Trophoblast cell (in vitro differentiated cells and primary cell): ENCODE results near the gene ETV3L.
A peak's percentile ranks its signal among the peaks of the same experiment; 100 is the strongest.

Source experiments
- DNase-seq, 2 donors: peaks; one replicate each; pipeline ENCODE4 v3.0.0-alpha.2; 2016
- H2AFZ ChIP-seq: 2 replicates; pipeline ENCODE4 v1.6.1; 2013; ENCODE audit warnings: low read length, moderate library complexity, mild to moderate bottlenecking; ENCODE audit not compliant: insufficient read depth, poor library complexity
- H2AK5ac ChIP-seq: 2 replicates; pipeline ENCODE4 v1.6.1; 2013; ENCODE audit warnings: mild to moderate bottlenecking, low read length
- H2BK120ac ChIP-seq: 2 replicates; pipeline ENCODE4 v1.6.1; 2013; ENCODE audit warnings: low read length, mild to moderate bottlenecking, moderate library complexity; ENCODE audit not compliant: insufficient read depth, poor library complexity
- H2BK12ac ChIP-seq: 2 replicates; pipeline ENCODE4 v1.6.1; 2013; ENCODE audit warnings: mild to moderate bottlenecking, low read length, moderate library complexity
- H2BK5ac ChIP-seq: 2 replicates; pipeline ENCODE4 v1.6.1; 2013; ENCODE audit warnings: low read length, low read depth, moderate library complexity, mild to moderate bottlenecking; ENCODE audit not compliant: poor library complexity
- H3K14ac ChIP-seq: 2 replicates; pipeline ENCODE4 v1.6.1; 2013; ENCODE audit warnings: mild to moderate bottlenecking, low read length
- H3K18ac ChIP-seq: 2 replicates; pipeline ENCODE4 v1.6.1; 2013; ENCODE audit warnings: mild to moderate bottlenecking, low read length
- H3K23ac ChIP-seq: 2 replicates; pipeline ENCODE4 v1.6.1; 2013; ENCODE audit warnings: low read length
- H3K27ac ChIP-seq: 2 replicates; pipeline ENCODE4 v1.5.1; 2013; ENCODE audit warnings: low read depth, mild to moderate bottlenecking, inconsistent platforms, low read length, moderate library complexity
- H3K27me3 ChIP-seq: 2 replicates; pipeline ENCODE4 v1.6.1; 2013; ENCODE audit warnings: inconsistent platforms, mild to moderate bottlenecking, low read length, moderate library complexity; ENCODE audit not compliant: insufficient read depth
- H3K36me3 ChIP-seq, 2 experiments: 1 replicate in 1 of 2; 2 replicates in 1 of 2; pipeline ENCODE4 v1.6.1; 2013; ENCODE audit warnings: low read length in 2 of 2, mild to moderate bottlenecking in 2 of 2, moderate library complexity in 1 of 2; ENCODE audit not compliant: insufficient read depth in 2 of 2, control insufficient read depth in 1 of 2
- H3K4ac ChIP-seq: 2 replicates; pipeline ENCODE4 v1.6.1; 2013; ENCODE audit warnings: low read depth, mild to moderate bottlenecking, low read length, moderate library complexity
- H3K4me1 ChIP-seq, 2 experiments: 1 replicate in 1 of 2; 2 replicates in 1 of 2; pipeline ENCODE4 v1.6.1; 2013; ENCODE audit warnings: low read length in 2 of 2, mild to moderate bottlenecking in 2 of 2, moderate library complexity in 1 of 2; ENCODE audit not compliant: insufficient read depth in 2 of 2, control insufficient read depth in 1 of 2
- H3K4me2 ChIP-seq: 2 replicates; pipeline ENCODE4 v1.6.1; 2013; ENCODE audit warnings: inconsistent platforms, mild to moderate bottlenecking, low read length, moderate library complexity
- H3K4me3 ChIP-seq: 2 replicates; pipeline ENCODE4 v1.5.1; 2013; ENCODE audit warnings: mild to moderate bottlenecking, low read depth, low read length, inconsistent platforms
- H3K79me1 ChIP-seq: one replicate; pipeline ENCODE4 v1.6.1; 2013; ENCODE audit warnings: low read length
- H3K79me2 ChIP-seq: 2 replicates; pipeline ENCODE4 v1.6.1; 2013; ENCODE audit warnings: low read length, mild to moderate bottlenecking; ENCODE audit not compliant: control insufficient read depth, insufficient read depth, poor library complexity
- H3K9ac ChIP-seq: 2 replicates; pipeline ENCODE4 v1.6.1; 2013; ENCODE audit warnings: mild to moderate bottlenecking, low read length
- H3K9me3 ChIP-seq: 2 replicates; pipeline ENCODE4 v1.6.1; 2013; ENCODE audit warnings: low read depth, mild to moderate bottlenecking, control low read depth, inconsistent platforms, low read length; ENCODE audit not compliant: insufficient read depth
- H4K12ac ChIP-seq: 2 replicates; pipeline ENCODE4 v1.6.1; 2013; ENCODE audit warnings: low read depth, mild to moderate bottlenecking, low read length, moderate library complexity
- H4K8ac ChIP-seq: 2 replicates; pipeline ENCODE4 v1.6.1; 2013; ENCODE audit warnings: low read depth, mild to moderate bottlenecking, low read length, moderate library complexity
- H4K91ac ChIP-seq: one replicate; pipeline ENCODE4 v1.6.1; 2013; ENCODE audit warnings: low read depth, mild to moderate bottlenecking, low read length, moderate library complexity
- WGBS: extraction: QIAGEN DNeasy Blood & Tissue Kit; methylation state at CpG from one replicate; pipeline ENCODE4 v1.1.7; 2013; ENCODE audit warnings: missing lambda C conversion rate; ENCODE audit not compliant: insufficient read length, insufficient coverage; ENCODE audit errors: extremely low coverage; 5-methylcytosine and 5-hydroxymethylcytosine counted together

The ETV3L gene

DNA sequence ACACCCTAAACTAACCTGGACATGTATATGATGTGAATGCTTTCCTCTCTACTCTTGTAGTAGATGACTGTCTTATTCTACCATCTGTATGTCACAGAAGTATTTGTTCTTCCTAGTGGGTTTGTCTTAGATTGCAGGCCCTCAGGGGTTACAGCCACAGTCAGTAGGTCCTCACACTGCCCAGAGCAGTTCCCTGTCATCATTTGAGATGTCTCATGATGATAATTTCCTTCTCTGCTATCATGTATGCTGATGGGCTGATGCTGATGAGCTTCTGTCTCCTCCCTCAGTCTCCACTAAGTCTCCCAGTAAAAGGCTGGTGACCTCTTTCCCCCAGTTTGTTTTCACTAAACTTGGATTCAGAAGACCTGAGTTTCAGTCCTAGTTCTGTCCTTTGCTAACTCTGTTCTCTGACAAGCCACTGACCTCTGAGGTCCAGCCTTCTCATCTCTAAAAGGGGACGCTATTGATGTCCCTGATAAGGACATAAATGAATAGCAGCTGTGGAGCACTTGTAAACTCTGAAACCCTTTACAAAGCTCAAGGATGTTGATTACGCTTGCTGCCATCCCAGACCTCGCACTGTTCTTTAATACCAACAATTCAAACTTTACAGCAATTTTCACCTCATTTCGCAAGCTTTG, 41.7 kb upstream of the ETV3L start:
- no peak overlapping the region for H3K18ac ChIP-seq
- H3K4me3 ChIP-seq = no peak overlapping the region
- no peak overlapping the region for H4K8ac ChIP-seq
- no peak overlapping the region for H3K9ac ChIP-seq
- H3K4me1 ChIP-seq = peaks cover 2 to 5% of the 10 kb centered on the region in 2 experiments
- H4K91ac ChIP-seq = no peak overlapping the region
- WGBS = no CpG with 5 or more reads among the region's 4 CpGs
- H3K79me1 ChIP-seq = peaks cover 14% of the 10 kb centered on the region
- no peak overlapping the region for H3K27ac ChIP-seq
- H3K4ac ChIP-seq = no peak overlapping the region
- no peak overlapping the region for H2AFZ ChIP-seq
- H3K36me3 ChIP-seq = no peaks in the 10 kb centered on the region
- DNase-seq = peak; percentile 38 to 42
- H3K14ac ChIP-seq = no peak overlapping the region
- no peak overlapping the region for H4K12ac ChIP-seq
- no peak overlapping the region for H3K23ac ChIP-seq
- H2BK120ac ChIP-seq = no peak overlapping the region
- H2AK5ac ChIP-seq = no peak overlapping the region
- no peak overlapping the region for H2BK12ac ChIP-seq
- no peaks in the 10 kb centered on the region for H3K27me3 ChIP-seq
- no peaks in the 10 kb centered on the region for H3K9me3 ChIP-seq
- no peak overlapping the region for H2BK5ac ChIP-seq
- no peak overlapping the region for H3K4me2 ChIP-seq
- peaks cover 15% of the 10 kb centered on the region for H3K79me2 ChIP-seq

DNA sequence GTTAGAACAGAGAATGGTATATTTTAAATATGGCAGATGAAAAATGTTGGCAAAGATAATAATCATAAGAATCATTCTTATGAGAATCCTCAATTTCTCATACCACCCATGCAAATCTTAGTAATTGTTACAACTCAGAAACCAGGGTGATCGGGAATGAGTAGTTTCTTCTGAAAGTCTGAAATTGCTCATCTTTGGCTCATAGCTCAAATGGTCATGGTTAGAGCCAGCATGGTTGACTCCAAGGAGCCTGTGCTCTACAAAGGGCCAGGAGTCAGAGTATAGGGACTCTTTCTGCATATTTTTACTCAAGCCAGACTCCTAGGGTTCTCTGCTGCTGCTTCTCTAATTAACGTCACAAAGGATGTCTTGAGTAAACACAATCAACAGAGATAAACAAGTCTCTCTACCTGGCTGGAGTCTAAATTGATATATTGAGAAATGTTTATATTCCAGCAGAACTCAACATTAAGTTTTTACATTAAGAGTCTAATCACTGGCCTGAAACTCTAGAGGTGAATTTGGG, 40.5 kb upstream of the ETV3L start:
- Histone ChIP-seq H3K4me2 (no peak overlapping the region), H3K27me3 (no peaks in the 10 kb centered on the region), H2BK120ac (no peak overlapping the region), H4K91ac (no peak overlapping the region), H3K9ac (no peak overlapping the region), H3K4me3 (no peak overlapping the region), H2AFZ (no peak overlapping the region), H3K79me2 (peaks cover 15% of the 10 kb centered on the region), H3K36me3 (peaks cover 0 to 7% of the 10 kb centered on the region in 2 experiments), H4K8ac (no peak overlapping the region), H3K18ac (no peak overlapping the region), H3K23ac (no peak overlapping the region), H2BK5ac (no peak overlapping the region), H3K79me1 (peaks cover 14% of the 10 kb centered on the region), H3K9me3 (no peaks in the 10 kb centered on the region), H3K27ac (no peak overlapping the region), H3K14ac (no peak overlapping the region), H2BK12ac (no peak overlapping the region), H4K12ac (no peak overlapping the region), H3K4me1 (peaks cover 8 to 14% of the 10 kb centered on the region in 2 experiments), H2AK5ac (no peak overlapping the region), H3K4ac (no peak overlapping the region)
- no CpG with 5 or more reads among the region's 2 CpGs for WGBS
- no peak for DNase-seq

DNA sequence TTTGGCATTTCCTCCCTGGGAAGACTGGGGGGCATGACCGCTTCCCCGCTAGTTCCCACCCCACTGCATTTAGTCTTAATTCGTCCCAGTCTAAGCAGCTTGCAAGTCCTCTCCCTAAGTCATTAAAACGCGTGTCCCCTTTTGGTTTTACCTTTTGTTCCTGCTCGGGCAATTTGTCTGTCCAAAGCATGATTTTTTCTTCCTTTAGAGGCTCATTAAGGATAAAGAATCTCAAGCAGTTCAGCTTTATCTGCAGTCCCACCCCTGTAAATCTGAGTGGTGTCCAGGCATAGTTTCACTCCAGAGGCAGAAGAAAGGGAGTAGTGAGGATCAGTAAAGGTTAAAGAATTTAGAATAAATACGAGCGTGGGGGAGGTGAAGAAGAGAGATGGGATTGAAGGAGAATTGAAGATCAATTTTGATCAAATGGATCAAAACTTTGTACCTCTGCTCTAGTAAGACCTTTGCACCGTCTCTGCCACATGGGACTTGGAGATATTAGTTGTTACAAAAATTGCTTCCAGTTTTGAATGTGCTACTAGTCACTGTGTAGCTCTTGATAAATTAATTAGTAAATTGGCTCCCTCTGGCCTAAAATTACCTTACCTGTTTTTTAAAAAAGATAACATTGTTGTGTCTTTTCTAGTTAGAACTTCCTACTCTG, 39.6 kb upstream of the ETV3L start:
- Histone ChIP-seq H3K14ac (peak overlapping the region; percentile 98), H3K4ac (no peak overlapping the region), H3K27me3 (no peaks in the 10 kb centered on the region), H3K4me2 (peak overlapping the region; percentile 91), H4K91ac (peak overlapping the region; percentile 94), H2BK120ac (no peak overlapping the region), H3K18ac (peak overlapping the region; percentile 97), H3K4me3 (peak overlapping the region; percentile 97), H2BK5ac (no peak overlapping the region), H3K79me2 (peaks cover 15% of the 10 kb centered on the region), H3K36me3 (peaks cover 0 to 9% of the 10 kb centered on the region in 2 experiments), H2AK5ac (no peak overlapping the region), H3K4me1 (peaks cover 9 to 18% of the 10 kb centered on the region in 2 experiments), H3K9ac (peak overlapping the region; percentile 98), H3K23ac (no peak overlapping the region), H3K79me1 (peaks cover 14% of the 10 kb centered on the region), H4K12ac (peak overlapping the region; percentile 90), H2AFZ (no peak overlapping the region), H3K9me3 (no peaks in the 10 kb centered on the region), H3K27ac (peak overlapping the region; percentile 99), H4K8ac (peak overlapping the region; percentile 99), H2BK12ac (no peak overlapping the region)
- no peak for DNase-seq
- WGBS = 100% methylated on average over 2 of the region's 9 CpGs

DNA sequence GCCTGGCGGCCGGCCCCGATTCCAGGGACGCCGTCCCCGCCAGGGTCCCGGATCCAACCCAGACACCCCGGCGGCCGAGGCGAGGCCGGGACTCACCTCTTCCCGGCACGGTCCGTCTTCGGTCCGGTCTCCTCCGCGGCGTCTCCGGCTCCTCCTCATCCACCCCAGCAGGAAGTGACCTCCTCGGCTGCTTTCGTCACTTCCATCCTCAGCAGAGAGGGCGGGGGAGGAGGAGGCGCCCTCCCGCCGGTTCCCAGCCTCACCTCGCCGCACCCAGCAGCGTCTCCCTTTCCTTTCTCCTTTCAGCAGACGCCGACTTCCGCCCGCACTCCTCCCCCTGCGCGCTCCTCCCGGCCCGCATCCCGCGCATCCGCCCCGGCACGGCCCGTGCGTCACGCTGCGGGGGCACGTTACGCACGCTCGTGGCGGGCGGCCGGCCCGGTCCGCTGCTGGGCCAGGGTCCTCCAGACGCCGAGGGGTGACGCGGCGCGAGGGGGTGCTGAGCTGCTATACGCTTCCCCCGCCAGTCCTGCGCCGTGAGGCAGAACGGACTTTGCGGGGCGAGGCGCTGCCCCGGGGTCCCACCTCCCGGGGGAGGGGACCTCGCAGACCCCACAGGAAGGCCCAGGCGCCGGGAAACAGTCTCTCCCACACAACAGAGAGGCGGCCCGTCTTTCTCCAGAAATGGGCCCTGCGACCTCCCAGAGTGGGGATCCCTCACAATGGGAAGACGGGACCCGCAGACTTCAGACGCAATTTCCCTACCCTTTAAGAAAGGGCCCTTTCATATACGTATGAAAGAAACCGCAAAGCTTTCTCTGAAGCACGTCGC, 38.8 kb upstream of the ETV3L start, which contains the start of gene ETV3:
TSS of gene ETV3 (minus strand) at position 176 of the 832 bp plus-strand sequence. CDS start 2,043 bp downstream, outside the sequence.
- Histone ChIP-seq H4K91ac (peak within 1 kb of the TSS; percentile 94), H3K79me1 (peaks cover 14% of the 10 kb centered on the region), H3K14ac (peak within 1 kb of the TSS; percentile 98), H3K79me2 (peaks cover 15% of the 10 kb centered on the region), H4K12ac (peak within 1 kb of the TSS; percentile 90), H4K8ac (peak within 1 kb of the TSS; percentile 99), H3K4me3 (peak within 1 kb of the TSS; percentile 97), H3K23ac (no peak within 1 kb of the TSS), H3K4me1 (peaks cover 9 to 19% of the 10 kb centered on the region in 2 experiments), H3K9me3 (no peaks in the 10 kb centered on the region), H3K18ac (peak within 1 kb of the TSS; percentile 97), H3K27me3 (no peaks in the 10 kb centered on the region), H2BK120ac (peak within 1 kb of the TSS; percentile 96), H3K36me3 (peaks cover 0 to 10% of the 10 kb centered on the region in 2 experiments), H2AK5ac (peak within 1 kb of the TSS; percentile 92), H2BK12ac (peak within 1 kb of the TSS; percentile 47), H3K4me2 (peak within 1 kb of the TSS; percentile 91), H3K9ac (peak within 1 kb of the TSS; percentile 98), H3K4ac (peak within 1 kb of the TSS; percentile 95), H3K27ac (peak within 1 kb of the TSS; percentile 99), H2AFZ (peak within 1 kb of the TSS; percentile 92), H2BK5ac (peak within 1 kb of the TSS; percentile 96)
- WGBS = no CpG with 5 or more reads among the region's 85 CpGs
- DNase-seq = peak; percentile 96 to 97
